Activated CD8-positive, alpha-beta memory T cell treated with anti-CD3 and anti-CD28 coated beads, Interleukin-2, amount 50 U/mL, for 1 hour (primary cell): Measurements from ENCODE around the gene MPRIP.

Experiments used
- DNase-seq: peaks from one replicate; pipeline ENCODE4 v3.0.0-alpha.2; 2020; ENCODE audit errors: extremely low read depth

The MPRIP gene

DNA sequence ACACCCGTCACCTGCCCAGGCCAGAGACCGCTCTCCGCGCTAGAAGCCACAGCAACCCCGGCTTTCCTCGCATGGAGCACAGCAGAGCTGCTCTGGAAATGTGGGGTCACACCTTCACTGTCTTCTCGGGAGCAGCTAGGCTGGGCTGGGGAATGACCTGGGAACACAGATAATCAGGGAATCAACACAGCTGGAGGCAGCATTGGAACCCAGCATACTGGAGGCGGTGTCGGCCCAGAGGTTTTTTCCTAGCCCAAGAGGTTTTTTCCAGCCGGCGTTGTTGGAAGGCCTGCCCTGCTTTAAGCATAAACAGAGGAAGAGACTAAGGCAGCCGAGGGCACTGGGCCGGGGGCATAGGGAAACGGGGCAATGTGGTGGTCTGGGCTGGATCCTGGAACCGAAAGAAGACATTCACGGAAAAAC lies 164.7 kb downstream of the MPRIP start:
- DNase-seq = no peak

DNA sequence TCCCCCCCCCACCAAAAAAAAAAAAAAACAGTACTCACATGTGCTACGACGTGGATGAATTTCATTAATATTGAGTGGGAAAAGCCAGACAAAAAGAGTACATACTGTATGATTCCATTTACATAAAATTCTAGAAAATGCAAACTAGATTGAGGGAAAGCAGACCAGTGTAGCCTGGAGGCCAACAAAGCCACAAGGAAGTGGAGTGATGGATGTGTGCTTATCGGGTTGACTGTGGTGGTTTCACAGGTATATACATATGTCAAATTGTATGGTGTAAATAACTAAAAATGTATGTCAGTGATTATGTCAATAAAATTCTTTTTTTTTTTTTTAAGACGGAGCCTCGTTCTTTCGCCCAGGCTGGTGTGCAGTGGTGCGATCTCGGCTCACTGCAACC lies 165.7 kb downstream of the MPRIP start:
- no peak for DNase-seq

DNA sequence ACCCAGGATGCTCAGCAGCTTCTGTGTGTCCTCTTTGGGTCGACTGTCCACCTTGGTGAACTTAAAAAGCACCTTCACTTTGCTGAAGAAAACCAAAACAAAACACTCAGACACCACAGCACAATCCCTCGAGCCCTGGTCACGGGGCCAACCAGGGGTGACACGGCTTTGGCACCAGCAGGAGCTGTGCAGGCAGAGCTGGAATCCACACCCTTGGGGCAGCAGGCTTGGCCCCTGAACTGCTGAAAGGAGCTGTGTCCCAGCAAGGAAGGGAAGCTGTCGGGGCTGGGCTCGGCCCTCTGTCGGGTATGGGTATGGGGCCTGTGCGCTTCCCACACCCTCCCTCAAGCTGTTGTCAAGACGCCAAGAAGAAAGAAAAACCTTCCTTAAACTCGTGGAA lies 171.5 kb downstream of the MPRIP start:
- no peak for DNase-seq

DNA sequence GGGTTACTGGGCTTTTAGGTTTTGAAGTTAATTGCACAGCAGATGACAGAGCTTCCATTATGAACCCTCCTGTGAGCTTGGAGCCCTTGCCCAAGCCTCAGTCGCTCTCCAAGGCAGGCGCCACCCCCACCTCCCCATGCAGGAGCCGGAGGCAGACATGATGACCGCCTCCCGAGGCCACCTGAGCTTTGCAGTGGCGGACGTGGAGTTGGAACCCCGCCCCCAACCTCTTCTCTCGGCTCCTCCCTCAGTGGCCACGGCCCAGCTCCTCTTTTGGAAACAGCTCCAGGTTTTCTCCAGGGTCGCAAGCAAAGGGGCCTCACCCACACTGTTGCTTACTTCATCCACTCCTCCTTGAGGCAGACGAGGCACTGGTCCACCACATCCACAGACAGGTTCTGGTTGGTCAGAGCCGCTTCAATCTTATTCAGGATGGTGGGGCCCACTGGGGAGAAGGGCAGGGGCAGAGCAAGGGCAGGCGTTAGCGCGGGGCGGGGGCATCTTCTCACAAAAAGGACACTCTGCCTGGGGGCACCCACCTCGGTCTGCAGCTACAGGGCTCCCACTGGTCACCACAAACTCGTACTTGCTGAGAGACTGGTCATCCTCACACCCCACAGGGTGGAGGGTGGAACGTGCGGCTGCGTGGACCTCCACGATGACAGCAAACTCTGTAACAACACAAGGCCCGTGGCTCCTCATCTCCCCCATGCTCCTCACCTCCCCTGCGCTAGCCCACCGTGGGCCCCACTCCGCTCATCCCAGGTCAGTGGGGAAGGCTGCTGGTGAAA lies 172.6 kb downstream of the MPRIP start:
- no peak for DNase-seq

DNA sequence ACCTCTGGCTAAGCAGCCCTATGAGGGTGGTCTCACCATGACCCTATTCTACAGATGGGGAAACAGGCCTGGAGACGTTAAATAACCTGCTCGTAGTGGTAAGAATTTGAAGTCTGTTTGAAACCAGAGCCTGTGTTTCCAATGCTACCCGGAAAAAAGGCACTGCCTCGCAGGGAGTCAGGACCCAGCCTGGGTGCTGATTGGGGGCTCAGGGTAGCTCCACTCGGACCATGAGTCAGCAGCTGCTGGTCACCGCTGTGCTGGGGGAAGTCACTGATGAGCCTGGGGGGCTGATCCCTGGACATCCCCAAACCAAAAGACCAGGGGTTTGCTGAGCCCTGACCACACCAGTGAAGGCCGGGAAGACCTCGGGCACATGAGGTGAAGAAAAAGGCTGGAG lies 173.3 kb downstream of the MPRIP start:
- DNase-seq = no peak

DNA sequence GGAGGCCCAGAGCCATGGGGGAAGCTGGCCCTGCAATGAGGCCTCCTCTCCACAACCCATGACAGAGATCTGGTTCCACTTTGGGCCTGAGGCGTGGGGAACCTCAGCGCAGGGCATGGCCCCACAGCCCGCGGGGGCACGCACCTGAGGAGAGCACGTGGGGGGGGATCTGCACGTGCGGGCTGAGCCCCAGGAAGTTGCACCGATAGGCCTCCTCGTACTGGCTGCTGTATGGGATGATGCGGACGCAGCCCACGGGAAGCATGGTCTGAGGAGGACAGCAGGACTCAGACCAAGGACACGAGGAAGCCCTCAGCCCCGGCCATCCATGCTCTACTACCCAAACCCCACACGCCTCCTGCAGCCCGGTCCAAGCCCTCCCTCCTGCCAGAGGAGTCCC lies 174.0 kb downstream of the MPRIP start:
- DNase-seq = no peak

DNA sequence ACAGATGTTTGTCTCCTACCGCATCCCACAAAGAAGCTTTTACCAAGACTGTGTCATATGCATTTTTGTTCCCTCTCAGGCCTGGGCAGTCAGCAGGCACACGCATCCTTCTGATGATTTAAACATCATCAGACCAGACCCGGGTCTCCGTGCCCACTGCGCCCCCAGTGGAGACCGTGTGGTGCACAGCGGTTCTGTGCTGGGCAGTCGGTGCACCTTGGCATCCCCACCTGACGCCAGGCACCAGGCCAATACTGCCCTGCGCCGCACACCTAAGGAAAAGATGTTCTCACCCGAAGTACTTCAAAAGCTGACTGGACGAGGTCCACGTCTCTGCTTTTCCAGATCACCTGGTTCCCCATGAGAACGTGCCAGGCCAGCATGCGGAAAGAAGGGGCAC lies 174.5 kb downstream of the MPRIP start:
- DNase-seq = no peak

DNA sequence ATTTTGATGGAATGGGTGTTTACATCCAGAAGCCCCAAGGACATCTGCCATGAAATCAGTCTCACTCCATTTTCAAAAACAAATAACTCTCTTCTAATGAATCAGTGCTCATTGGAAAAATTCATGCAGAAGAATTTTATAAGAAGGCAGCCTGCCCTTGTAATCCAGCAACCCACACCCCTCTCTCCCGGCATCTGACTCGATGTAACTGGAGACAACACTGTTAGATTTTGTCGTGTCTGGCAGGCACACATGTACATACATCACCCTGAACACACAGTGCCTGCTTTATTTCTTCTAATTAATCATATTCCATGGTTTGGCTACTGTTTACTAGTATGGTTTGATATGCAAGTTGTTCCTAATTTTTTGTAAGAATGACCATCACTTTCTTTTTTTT lies 175.7 kb downstream of the MPRIP start:
- DNase-seq = no peak

DNA sequence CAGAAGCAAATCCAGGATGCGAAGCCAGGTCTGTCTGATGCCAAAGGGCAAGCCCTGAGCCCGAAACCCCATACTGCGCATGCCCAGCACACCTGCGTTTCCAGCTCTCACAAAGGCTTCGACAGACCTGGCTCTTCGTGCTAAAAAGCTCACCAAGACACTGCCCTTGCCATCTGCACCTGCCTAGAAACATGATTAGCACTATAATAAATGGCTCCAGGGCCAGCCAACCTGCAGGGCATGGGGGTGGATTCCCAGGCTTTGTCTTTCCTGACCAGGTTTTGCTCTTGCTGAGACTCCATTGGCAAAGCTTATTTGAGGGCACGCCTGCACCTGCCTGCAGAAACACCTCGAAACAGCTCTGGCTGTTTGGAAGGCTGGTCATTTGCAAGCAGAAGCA lies 178.3 kb downstream of the MPRIP start:
- DNase-seq = no peak

DNA sequence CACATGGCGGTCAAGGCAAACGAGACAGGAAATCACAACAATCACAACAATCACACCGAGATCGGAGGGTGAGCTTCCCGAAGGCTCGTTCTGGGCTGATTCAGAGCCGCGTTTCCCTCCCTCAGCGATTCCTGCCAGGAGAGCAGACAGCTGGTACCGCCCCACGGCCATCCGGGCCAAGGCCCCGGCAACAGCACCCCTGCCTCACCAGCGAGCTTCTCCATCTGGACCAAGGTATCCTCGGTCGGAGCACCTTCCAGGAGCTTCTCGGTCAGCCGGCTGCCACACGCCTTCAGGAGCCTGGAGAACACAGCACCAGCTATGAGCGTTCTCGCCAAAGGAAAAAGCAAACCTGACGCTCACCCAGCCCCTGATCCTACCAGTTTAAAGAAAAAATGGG lies 179.1 kb downstream of the MPRIP start:
- no peak for DNase-seq

DNA sequence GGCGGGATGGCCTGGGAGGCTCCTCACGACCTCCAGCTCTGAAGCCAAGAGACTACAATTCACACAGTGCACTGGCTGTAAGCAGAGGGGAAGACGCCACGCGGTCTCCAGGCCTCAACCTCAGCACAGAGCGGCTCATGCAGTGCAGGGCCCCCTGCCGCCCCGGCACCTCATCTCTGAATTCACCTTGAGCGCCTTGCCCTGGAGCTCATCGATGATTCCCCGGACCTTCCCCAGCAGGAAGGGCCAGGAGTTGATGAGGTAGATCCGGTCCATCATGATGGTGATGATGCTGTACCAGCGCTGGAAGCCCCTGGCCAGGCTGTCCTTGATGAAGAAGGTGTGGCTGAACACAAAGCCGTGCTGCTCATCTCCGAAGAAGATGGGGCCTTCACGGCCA lies 181.5 kb downstream of the MPRIP start:
- DNase-seq = no peak

DNA sequence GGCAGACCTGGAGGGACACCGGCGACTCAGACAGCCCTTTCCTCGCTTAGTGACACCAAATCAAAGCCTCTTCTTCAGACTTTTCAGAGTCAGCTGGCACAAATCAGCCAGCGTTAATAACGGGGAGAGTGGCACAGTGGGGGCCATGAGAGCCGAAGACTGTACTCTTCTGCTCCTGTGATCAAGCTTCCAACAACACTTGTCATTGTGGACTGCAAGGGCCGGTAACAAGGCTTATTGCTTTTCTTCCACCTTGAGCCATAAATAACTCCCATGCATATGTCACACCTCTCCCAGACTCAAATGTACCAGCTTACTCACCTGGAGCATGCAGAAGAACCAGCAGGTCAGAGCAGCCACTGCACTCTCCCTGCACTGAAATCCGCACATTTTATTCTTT lies 181.9 kb downstream of the MPRIP start:
- no peak for DNase-seq

DNA sequence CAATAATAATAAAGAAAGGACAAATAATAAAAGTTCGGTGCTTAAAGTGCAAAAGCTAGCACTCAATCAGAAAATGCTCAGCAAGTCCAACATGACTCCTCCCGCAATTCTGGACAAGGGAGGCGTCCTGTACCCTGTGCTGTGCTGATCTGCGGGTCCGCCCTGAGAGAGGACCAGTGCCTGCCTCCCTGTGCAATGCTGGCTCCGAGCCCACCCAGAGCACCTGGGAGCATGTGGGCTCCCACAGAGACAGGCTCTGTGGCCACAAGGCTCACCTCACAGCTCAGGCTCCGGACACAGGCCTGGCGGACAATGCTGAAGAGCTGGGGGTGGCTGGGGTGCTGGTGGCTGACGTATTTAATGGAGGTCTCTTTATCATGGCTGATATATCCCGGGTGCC lies 183.6 kb downstream of the MPRIP start:
- no peak for DNase-seq

DNA sequence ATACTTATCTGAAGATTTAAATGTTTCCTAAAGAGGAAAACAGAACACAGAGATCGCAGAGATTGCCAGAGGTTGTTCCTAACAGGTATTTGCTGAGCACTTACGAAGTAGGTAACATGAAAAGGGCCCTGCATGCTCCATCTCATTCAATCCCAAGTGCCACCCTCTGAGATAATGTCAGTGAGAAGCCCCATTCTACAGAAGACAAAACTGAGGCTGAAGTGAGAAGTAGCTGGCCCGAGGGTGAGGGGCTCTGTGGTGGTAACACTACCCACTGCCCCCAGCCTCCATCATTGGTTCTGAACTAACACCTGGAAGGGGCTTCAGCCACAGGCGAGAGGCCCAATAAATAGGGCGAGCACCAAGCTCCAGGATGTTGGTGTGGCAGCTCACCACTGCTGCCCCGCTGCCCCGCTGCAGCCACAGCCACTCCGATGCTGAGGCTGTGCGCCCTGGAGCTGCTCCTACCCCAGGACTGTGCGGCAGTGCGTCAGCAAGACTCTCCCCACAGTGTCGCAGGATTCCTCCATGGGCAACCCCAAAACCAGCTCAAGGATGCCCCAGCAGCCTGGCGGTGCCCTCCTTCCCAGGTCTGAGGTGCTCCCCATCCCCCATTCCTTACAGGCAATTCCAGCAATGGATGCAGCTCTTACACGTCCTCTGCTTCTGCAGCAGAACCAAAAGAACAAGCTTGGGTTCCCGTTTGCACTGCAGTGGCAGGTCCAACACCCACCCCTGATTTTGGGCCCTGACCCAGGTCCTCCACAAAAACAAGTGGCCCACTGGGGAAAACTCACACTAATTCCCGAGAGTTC lies 184.4 kb downstream of the MPRIP start:
- no peak for DNase-seq

DNA sequence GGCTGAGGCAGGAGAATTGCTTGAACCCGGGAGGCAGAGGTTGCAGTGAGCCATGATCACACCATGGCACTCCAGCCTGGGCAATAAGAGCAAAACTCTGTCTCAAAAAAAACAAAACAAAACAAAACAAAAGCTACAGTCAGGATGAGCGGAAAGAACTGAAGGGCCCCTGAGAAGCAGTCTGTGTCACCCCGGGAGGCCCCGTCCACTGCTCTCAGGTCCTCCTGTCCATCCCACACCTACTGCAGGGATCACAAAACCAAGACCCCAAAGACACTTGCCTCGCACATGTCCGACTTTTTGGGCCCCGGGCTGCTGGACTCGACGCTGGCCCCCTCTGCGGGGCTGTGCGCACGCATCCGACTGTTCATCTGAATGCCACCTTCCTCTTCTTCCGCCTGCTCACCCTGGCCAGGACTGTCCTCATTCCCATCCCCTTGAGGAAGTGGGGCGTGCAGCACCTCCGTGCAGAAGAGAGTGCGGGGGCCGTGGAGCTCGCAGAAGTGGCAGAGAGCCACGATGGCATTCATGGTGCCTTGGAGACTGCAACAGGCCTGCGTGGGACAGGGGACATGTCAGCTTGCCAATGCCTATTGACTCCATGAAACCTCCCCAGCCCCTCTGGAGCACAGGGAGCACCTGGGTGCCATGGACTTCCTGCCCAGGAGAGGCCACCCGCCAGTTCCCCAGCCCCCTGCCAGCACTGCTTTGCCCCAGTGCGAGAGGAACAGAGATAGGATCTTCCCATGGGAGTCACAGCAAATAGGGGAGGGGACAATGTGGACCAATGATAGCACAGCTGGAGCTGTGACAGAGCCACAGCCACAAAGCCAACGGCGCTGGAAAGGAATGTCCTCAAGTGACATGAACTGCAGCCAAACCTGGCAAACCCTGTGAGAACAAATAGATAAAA lies 185.6 kb downstream of the MPRIP start:
- no peak for DNase-seq

DNA sequence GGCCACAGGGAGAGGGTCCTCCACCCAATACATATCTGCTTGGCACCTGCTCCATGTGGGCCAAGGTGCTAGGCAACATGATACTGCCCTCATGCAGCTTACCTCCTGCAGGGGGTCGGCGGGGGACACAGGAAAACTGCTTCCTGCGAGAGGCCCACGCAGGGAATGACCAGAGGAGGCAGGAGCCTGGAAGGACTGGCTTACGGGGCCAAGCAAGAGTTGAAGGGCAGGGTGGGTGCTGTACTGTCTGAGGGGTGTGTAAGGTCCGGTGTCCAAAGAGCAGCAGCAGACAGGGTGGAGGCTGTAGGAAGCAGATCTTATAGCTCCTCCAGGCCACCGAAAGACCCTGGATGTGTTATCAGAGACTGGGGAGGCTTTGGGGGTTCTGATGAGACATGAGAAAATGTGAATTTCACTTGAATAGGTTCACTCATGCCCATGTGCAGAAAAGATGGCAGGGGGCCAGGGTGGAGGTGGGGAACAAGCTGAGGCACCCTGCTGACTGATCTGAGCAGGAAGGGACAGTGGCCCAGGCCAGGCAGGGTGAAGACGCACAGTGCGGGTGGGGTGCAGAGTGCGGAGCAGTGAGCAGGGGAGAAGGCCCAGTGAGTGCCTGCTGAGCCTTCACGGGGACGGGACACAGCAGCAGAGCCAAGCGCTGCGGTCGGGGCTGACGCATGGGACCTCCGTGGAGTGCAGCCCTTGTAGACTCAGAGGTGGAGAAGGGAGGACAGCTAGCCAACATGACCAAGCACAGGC lies 186.4 kb downstream of the MPRIP start:
- DNase-seq = no peak

DNA sequence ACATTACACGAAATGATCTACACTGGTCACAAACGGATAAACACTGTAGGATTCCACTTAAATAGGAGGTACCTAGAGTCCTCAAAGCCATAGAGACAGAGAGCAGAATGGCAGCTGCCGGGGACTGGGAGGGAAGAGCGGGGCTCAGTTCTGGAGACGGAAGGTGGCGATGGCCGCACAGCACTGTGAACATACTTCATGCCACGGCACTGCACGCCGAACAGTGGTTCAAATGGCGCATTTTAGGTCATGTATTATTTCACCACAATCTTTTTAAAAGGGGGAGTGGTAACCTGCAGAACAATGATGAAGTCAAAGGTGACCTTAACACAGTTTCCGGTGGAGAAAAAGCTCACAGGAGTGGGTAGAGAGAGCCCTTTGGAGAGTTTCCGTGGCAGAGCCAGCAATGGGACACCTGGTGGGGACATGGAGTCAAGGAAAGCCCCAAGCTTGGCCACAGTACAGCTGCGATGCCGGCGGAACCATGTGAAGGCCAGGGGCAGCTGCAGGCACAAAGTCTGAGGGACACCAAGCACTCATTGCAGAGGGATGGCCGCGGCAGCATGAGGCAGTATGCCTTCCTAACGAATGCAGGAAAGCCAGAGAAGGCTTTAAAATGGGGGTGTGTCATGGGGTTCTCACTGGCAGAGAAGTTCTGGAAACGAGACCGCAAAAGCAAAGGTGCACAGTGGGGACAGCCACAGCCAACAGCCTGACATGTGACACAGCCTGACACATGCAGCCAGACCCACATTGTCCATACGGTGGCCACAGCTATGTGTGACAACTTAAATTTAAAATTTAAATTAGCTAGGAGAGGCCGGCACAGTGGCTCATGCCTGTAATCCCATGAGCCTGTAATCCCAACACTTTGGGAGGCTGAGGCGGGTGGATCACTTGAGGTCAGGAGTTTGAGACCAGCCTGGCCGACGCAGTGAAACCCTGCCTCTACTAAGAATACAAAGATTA lies 187.4 kb downstream of the MPRIP start:
- DNase-seq = no peak

DNA sequence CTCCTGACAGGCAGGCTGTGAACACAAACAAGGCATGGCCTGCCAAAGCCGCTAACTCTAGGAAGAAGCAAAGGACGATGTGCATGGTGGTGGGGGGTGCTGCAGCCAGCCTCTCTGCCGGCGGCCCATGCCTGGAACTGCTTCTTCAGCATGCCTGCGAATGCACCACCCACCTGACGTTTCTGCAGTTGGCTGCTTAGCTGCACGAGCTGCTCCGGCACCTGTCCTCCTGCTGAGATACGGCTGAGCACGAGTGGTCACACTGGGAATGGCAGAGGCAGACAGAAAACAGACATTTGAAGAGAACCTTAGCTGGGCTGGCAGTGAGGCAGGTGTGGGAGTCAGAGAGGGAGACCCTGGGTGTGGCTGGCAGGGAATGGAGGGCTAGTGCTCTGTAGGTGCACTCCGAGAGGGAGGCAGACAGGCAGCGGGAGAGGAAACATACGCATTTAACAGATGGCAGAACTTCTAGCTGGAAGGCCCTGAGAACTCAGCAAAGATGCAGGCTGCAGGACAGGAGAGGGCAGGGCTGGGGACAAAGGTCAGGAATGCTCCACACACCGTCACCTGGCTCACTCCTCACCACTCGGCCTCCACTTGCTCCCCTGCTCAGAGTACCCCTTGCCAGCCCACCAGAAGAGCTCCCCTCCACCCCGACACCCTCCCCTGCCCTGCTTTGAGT lies 189.5 kb downstream of the MPRIP start:
- no peak for DNase-seq

DNA sequence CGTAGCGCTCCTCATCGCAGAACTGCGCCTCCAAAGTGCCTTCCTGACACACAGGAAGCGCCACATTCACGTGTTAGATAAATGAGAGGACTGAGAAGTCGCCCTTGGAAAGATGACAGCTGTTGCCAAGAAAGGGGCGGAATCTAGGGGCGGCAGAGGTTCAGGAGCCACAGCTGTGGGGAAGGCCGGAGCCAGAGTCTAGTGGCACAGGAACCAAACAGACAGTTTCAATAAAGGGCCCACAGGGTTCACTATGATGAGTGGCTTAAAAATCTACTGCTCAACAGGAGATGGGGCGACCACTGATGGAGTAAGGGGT lies 190.0 kb downstream of the MPRIP start:
- no peak for DNase-seq
